ENCODE measurements around the gene FTH1. TPM values are rescaled to one million over a fixed set of nuclear protein-coding genes. Genes with fewer than 3 reads are reported as not detected.

FTH1 gene
- total RNA-seq, 1 experiment from 2014 or later: 3,345 TPM

DNA sequence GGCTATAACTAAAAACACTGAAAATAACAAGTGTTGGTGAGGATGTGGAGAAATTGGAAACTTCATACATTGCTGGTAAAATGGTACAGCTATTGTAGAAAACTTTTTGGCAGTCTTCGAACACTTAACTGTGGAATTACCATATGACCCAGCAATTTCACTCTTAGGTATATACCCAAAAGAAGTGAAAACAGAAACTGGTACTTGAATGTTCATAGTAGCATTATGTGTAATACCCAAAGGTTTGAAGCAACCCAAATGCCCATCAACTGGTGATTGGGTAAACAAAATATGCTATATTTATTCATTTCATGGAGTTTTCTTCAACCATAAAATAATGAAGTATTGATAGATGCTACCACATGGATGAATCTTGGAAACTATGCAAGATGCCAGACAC, 40.8 kb upstream of the FTH1 start:
- no peak overlapping the region for H3K4me3 ChIP-seq (replicated peaks in 1 of 2; ENCODE audit: low read depth in 1 of 2, low read length in 2 of 2)
- no peak overlapping the region for H2AFZ ChIP-seq (ENCODE audit: low read depth, low read length, poor library complexity, severe bottlenecking)
- H3K36me3 ChIP-seq (ENCODE audit: control insufficient read depth in 1 of 2, insufficient read depth in 2 of 2, low read length in 2 of 2): no peaks in the 10 kb centered on the region
- ChIA-PET POLR2A (no interaction called here), CTCF (no interaction called here), RAD21 (ENCODE audit: low non-redundant PET in 1 of 2, low total read pairs in 2 of 2, uncharacterized antibody in 2 of 2, unreplicated experiment in 2 of 2) (no interaction called here)
- no TSS peak for BruUV-seq (replicated peaks)
- TF ChIP-seq YY1 (IDR thresholded peaks at IDR 0.05; ENCODE audit: extremely low read depth, insufficient replicate concordance, low read depth, low read length): no peak
- no peak for TF ChIP-seq EZH2 (IDR thresholded peaks at IDR 0.05)
- TF ChIP-seq ELF1 (IDR thresholded peaks at IDR 0.05; ENCODE audit: borderline replicate concordance, low read depth): no peak
- H3K79me2 ChIP-seq (ENCODE audit: insufficient read depth, low read length): no peaks in the 10 kb centered on the region
- no peaks in the 10 kb centered on the region for H3K27me3 ChIP-seq (ENCODE audit: insufficient read depth, low read length)
- H3K27ac ChIP-seq (ENCODE audit: low read depth, low read length): no peak overlapping the region
- no peak overlapping the region for H3K9ac ChIP-seq (ENCODE audit: low read length)
- peaks cover 12 to 20% of the 10 kb centered on the region in 2 experiments for H3K4me1 ChIP-seq (ENCODE audit: control insufficient read depth in 1 of 2, insufficient read depth in 2 of 2, low read length in 2 of 2)
- no peak overlapping the region for H3K4me2 ChIP-seq (ENCODE audit: low read length)
- no peaks in the 10 kb centered on the region for H3K9me2 ChIP-seq (ENCODE audit: insufficient read depth)
- no peak for ATAC-seq
- no peak for DNase-seq (ENCODE audit: low read depth, low spot score)
- H4K20me1 ChIP-seq (ENCODE audit: insufficient read depth): no peaks in the 10 kb centered on the region
- no peaks in the 10 kb centered on the region for H3K9me3 ChIP-seq (ENCODE audit: control insufficient read depth in 1 of 2, insufficient read depth in 1 of 2, low read depth in 1 of 2, low read length in 2 of 2)
- intact Hi-C loops (cut with micrococcal nuclease): no loop called here

DNA sequence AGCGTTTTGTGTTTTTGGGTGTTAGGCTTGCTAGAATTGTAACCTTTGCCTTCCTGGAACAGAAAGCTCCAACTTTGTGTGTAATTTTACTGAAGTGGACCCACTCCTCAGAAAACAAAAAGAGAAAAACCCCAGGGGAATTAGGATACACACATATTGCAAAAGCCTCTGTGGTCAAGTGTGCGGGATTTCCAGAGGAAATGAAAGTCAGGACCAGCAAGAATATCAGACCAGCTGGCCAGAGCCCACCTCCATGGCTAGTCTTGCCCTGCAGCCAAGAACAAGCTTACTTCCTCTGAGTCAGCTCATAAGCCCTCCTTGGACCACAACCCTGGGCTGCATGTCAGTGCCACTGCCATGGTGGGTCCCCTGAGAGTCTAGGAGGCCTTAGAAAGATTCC, 37.0 kb upstream of the FTH1 start:
- Histone ChIP-seq H4K20me1 (ENCODE audit: insufficient read depth) (no peaks in the 10 kb centered on the region), H3K27ac (ENCODE audit: low read depth, low read length) (no peak overlapping the region), H2AFZ (ENCODE audit: low read depth, low read length, poor library complexity, severe bottlenecking) (no peak overlapping the region), H3K9ac (ENCODE audit: low read length) (no peak overlapping the region), H3K9me2 (ENCODE audit: insufficient read depth) (no peaks in the 10 kb centered on the region), H3K27me3 (ENCODE audit: insufficient read depth, low read length) (no peaks in the 10 kb centered on the region), H3K4me2 (ENCODE audit: low read length) (no peak overlapping the region), H3K9me3 (ENCODE audit: control insufficient read depth in 1 of 2, insufficient read depth in 1 of 2, low read depth in 1 of 2, low read length in 2 of 2) (peaks cover 0 to 3% of the 10 kb centered on the region in 2 experiments; a peak in 1 of 4 replicates), H3K4me3 (replicated peaks in 1 of 2; ENCODE audit: low read depth in 1 of 2, low read length in 2 of 2) (no peak overlapping the region), H3K4me1 (ENCODE audit: control insufficient read depth in 1 of 2, insufficient read depth in 2 of 2, low read length in 2 of 2) (peaks cover 3 to 10% of the 10 kb centered on the region in 2 experiments; a peak in 3 of 4 replicates), H3K79me2 (ENCODE audit: insufficient read depth, low read length) (no peaks in the 10 kb centered on the region), H3K36me3 (ENCODE audit: control insufficient read depth in 1 of 2, insufficient read depth in 2 of 2, low read length in 2 of 2) (no peaks in the 10 kb centered on the region)
- ChIA-PET POLR2A (interaction anchor here (0.9 to 1.3 kb wide), 3 partner anchors 9 to 34 kb away, joined by 3 to 4 read pairs (median 3); no protein-coding TSS in a partner anchor), CTCF (no interaction called here), RAD21 (ENCODE audit: low non-redundant PET in 1 of 2, low total read pairs in 2 of 2, uncharacterized antibody in 2 of 2, unreplicated experiment in 2 of 2) (no interaction called here)
- TF ChIP-seq FOSL1 (IDR thresholded peaks at IDR 0.05; ENCODE audit: low read depth) (no peak), ZNF274 (IDR thresholded peaks at IDR 0.05; ENCODE audit: low read depth, low read length) (no peak), MAX (IDR thresholded peaks at IDR 0.05) (no peak), EZH2 (IDR thresholded peaks at IDR 0.05) (no peak), TCF7L2 (IDR thresholded peaks at IDR 0.05; ENCODE audit: borderline replicate concordance, extremely low read depth, insufficient read depth, insufficient read length) (no peak), REST (IDR thresholded peaks at IDR 0.05; ENCODE audit: low read depth) (no peak), EZH2phosphoT487 (IDR thresholded peaks at IDR 0.05; ENCODE audit: borderline replicate concordance) (no peak), POLR2A (IDR thresholded peaks at IDR 0.05; ENCODE audit: borderline replicate concordance, extremely low read depth, insufficient read depth, insufficient read length) (no peak)
- TF ChIP-seq, protein P1, sequence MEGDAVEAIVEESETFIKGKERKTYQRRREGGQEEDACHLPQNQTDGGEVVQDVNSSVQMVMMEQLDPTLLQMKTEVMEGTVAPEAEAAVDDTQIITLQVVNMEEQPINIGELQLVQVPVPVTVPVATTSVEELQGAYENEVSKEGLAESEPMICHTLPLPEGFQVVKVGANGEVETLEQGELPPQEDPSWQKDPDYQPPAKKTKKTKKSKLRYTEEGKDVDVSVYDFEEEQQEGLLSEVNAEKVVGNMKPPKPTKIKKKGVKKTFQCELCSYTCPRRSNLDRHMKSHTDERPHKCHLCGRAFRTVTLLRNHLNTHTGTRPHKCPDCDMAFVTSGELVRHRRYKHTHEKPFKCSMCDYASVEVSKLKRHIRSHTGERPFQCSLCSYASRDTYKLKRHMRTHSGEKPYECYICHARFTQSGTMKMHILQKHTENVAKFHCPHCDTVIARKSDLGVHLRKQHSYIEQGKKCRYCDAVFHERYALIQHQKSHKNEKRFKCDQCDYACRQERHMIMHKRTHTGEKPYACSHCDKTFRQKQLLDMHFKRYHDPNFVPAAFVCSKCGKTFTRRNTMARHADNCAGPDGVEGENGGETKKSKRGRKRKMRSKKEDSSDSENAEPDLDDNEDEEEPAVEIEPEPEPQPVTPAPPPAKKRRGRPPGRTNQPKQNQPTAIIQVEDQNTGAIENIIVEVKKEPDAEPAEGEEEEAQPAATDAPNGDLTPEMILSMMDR (IDR thresholded peaks at IDR 0.05 in 2 of 3, conservative IDR thresholded peaks at IDR 0.05 in 1 of 3; ENCODE audit: borderline replicate concordance in 1 of 3, insufficient read depth in 1 of 3, low read depth in 2 of 3, low read length in 2 of 3): no peak
- TF ChIP-seq, protein P2, sequence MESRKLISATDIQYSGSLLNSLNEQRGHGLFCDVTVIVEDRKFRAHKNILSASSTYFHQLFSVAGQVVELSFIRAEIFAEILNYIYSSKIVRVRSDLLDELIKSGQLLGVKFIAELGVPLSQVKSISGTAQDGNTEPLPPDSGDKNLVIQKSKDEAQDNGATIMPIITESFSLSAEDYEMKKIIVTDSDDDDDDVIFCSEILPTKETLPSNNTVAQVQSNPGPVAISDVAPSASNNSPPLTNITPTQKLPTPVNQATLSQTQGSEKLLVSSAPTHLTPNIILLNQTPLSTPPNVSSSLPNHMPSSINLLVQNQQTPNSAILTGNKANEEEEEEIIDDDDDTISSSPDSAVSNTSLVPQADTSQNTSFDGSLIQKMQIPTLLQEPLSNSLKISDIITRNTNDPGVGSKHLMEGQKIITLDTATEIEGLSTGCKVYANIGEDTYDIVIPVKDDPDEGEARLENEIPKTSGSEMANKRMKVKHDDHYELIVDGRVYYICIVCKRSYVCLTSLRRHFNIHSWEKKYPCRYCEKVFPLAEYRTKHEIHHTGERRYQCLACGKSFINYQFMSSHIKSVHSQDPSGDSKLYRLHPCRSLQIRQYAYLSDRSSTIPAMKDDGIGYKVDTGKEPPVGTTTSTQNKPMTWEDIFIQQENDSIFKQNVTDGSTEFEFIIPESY (IDR thresholded peaks at IDR 0.05; ENCODE audit: extremely low read depth, insufficient replicate concordance, low read length): no peak
- DNase-seq (ENCODE audit: low read depth, low spot score) (no peak), ATAC-seq (no peak)
- intact Hi-C loops (cut with micrococcal nuclease): no loop called here
- BruUV-seq (replicated peaks): no TSS peak
